HG02870 (cell line): ENCODE data around the gene BCAT1.
A peak's percentile ranks its signal among the peaks of the same experiment; 100 is the strongest.
"Not testable (repeated sequence)": the region's sequence is repeated elsewhere in the genome, so short reads cannot be mapped to it uniquely, and the experiment has no call there.

Experiments
- ATAC-seq: cut with Tn5 transposase; IDR thresholded peaks from one replicate; pipeline ENCODE4 v1.9.1; 2021; ENCODE audit warnings: mild to moderate bottlenecking, moderate library complexity; ENCODE audit not compliant: unreplicated experiment

Gene BCAT1

GRCh38 chr12:24901576-24902461 is 47.1 kb downstream of the BCAT1 start:
- no peak for ATAC-seq

- ATAC-seq: no peak
Measured at GRCh38 chr12:24900196-24900595, 48.7 kb downstream of the BCAT1 start.

- no peak for ATAC-seq
Measured at GRCh38 chr12:24899503-24900075, 49.3 kb downstream of the BCAT1 start.

- no peak for ATAC-seq
Measured at GRCh38 chr12:24898606-24899005, 50.3 kb downstream of the BCAT1 start.

GRCh38 chr12:24898185-24898584 is 50.7 kb downstream of the BCAT1 start:
- no peak for ATAC-seq

- no peak for ATAC-seq
Measured at GRCh38 chr12:24896171-24896570, 52.7 kb downstream of the BCAT1 start.

GRCh38 chr12:24895612-24896011 is 53.3 kb downstream of the BCAT1 start:
- ATAC-seq: no peak

GRCh38 chr12:24894879-24895278 is 54.0 kb downstream of the BCAT1 start:
- ATAC-seq: no peak

GRCh38 chr12:24890048-24890803 is 58.7 kb downstream of the BCAT1 start:
- no peak for ATAC-seq

- no peak for ATAC-seq
Measured at GRCh38 chr12:24889411-24889810, 59.5 kb downstream of the BCAT1 start.

- no peak for ATAC-seq
Measured at GRCh38 chr12:24888813-24889212, 60.1 kb downstream of the BCAT1 start.

GRCh38 chr12:24884911-24885310 is 64.0 kb downstream of the BCAT1 start:
- no peak for ATAC-seq

- no peak for ATAC-seq
Measured at GRCh38 chr12:24881724-24882371, 67.1 kb downstream of the BCAT1 start.

GRCh38 chr12:24881227-24881626 is 67.7 kb downstream of the BCAT1 start:
- no peak for ATAC-seq

- no peak for ATAC-seq
Measured at GRCh38 chr12:24880732-24881131, 68.2 kb downstream of the BCAT1 start.

- no peak for ATAC-seq
Measured at GRCh38 chr12:24879644-24880043, 69.3 kb downstream of the BCAT1 start.

- ATAC-seq: no peak
Measured at GRCh38 chr12:24875014-24875413, 73.9 kb downstream of the BCAT1 start.

- ATAC-seq: no peak
Measured at GRCh38 chr12:24872211-24872610, 76.7 kb downstream of the BCAT1 start.

- ATAC-seq: not testable (repeated sequence)
Measured at GRCh38 chr12:24866139-24866538, 82.8 kb downstream of the BCAT1 start.

GRCh38 chr12:24864796-24865125 is 84.1 kb downstream of the BCAT1 start:
- ATAC-seq: peak; percentile 52
